HUES48 (cell line): ENCODE data around the gene ATP5F1B.

Experiments used
- H3K27ac ChIP-seq: one replicate; pipeline ENCODE4 v1.7.0; 2013; ENCODE audit warnings: low read depth, low read length, inconsistent platforms
- H3K27me3 ChIP-seq: 2 replicates; pipeline ENCODE4 v1.6.1; 2013; ENCODE audit warnings: mild to moderate bottlenecking, low read length; ENCODE audit not compliant: control insufficient read depth, insufficient read depth
- H3K36me3 ChIP-seq: 2 replicates; pipeline ENCODE4 v1.6.1; 2013; ENCODE audit warnings: low read length; ENCODE audit not compliant: control insufficient read depth, insufficient read depth
- H3K4me1 ChIP-seq: 2 replicates; pipeline ENCODE4 v1.6.1; 2013; ENCODE audit warnings: mild to moderate bottlenecking, low read length; ENCODE audit not compliant: control insufficient read depth, insufficient read depth
- H3K4me3 ChIP-seq: 2 replicates; pipeline ENCODE4 v1.5.1; 2013; ENCODE audit warnings: mild to moderate bottlenecking, low read depth, low read length
- H3K9ac ChIP-seq: 2 replicates; pipeline ENCODE4 v1.6.1; 2013; ENCODE audit warnings: mild to moderate bottlenecking, low read depth, low read length, moderate library complexity
- H3K9me3 ChIP-seq: 2 replicates; pipeline ENCODE4 v1.6.1; 2013; ENCODE audit warnings: low read length; ENCODE audit not compliant: control insufficient read depth, insufficient read depth

Gene ATP5F1B

GRCh38 chr12:56604355-56604754 is 41.4 kb downstream of the ATP5F1B start:
- peaks cover 93% of the 10 kb centered on the region for H3K36me3 ChIP-seq
- H3K4me3 ChIP-seq: no peak overlapping the region
- no peak overlapping the region for H3K27ac ChIP-seq
- no peaks in the 10 kb centered on the region for H3K27me3 ChIP-seq
- no peak overlapping the region for H3K9ac ChIP-seq
- no peaks in the 10 kb centered on the region for H3K4me1 ChIP-seq
- no peaks in the 10 kb centered on the region for H3K9me3 ChIP-seq

- Histone ChIP-seq H3K9me3 (no peaks in the 10 kb centered on the region), H3K4me1 (peaks cover under 1% of the 10 kb centered on the region; the same call in 1 of the 2 replicates), H3K36me3 (peaks cover 99% of the 10 kb centered on the region), H3K27me3 (no peaks in the 10 kb centered on the region), H3K27ac (no peak overlapping the region), H3K9ac (no peak overlapping the region), H3K4me3 (no peak overlapping the region)
Measured at GRCh38 chr12:56602239-56602638, 43.5 kb downstream of the ATP5F1B start.

GRCh38 chr12:56601503-56601902 is 44.3 kb downstream of the ATP5F1B start:
- peaks cover 99% of the 10 kb centered on the region for H3K36me3 ChIP-seq
- H3K4me3 ChIP-seq: no peak overlapping the region
- no peak overlapping the region for H3K9ac ChIP-seq

GRCh38 chr12:56600753-56601152 is 45.0 kb downstream of the ATP5F1B start:
- no peak overlapping the region for H3K27ac ChIP-seq
- peaks cover 9% of the 10 kb centered on the region; the same call in 1 of the 2 replicates for H3K4me1 ChIP-seq
- H3K36me3 ChIP-seq: peaks cover 97% of the 10 kb centered on the region
- no peaks in the 10 kb centered on the region for H3K9me3 ChIP-seq
- H3K9ac ChIP-seq: no peak overlapping the region
- no peak overlapping the region for H3K4me3 ChIP-seq
- H3K27me3 ChIP-seq: no peaks in the 10 kb centered on the region

More at GRCh38 chr12:56601503-56601902, 44.3 kb downstream of the ATP5F1B start:
- Histone ChIP-seq H3K4me1 (peaks cover 8% of the 10 kb centered on the region; the same call in 1 of the 2 replicates), H3K27me3 (no peaks in the 10 kb centered on the region), H3K27ac (no peak overlapping the region), H3K9me3 (no peaks in the 10 kb centered on the region)

- Histone ChIP-seq H3K27me3 (no peaks in the 10 kb centered on the region), H3K4me1 (peaks cover 9% of the 10 kb centered on the region; the same call in 1 of the 2 replicates), H3K9ac (no peak overlapping the region), H3K36me3 (peaks cover 90% of the 10 kb centered on the region), H3K4me3 (no peak overlapping the region), H3K27ac (no peak overlapping the region), H3K9me3 (no peaks in the 10 kb centered on the region)
Measured at GRCh38 chr12:56599797-56600196, 46.0 kb downstream of the ATP5F1B start.

GRCh38 chr12:56599041-56599440 is 46.7 kb downstream of the ATP5F1B start:
- H3K36me3 ChIP-seq: peaks cover 82% of the 10 kb centered on the region

GRCh38 chr12:56596815-56597214 is 49.0 kb downstream of the ATP5F1B start:
- Histone ChIP-seq H3K27ac (no peak overlapping the region), H3K27me3 (no peaks in the 10 kb centered on the region), H3K4me3 (no peak overlapping the region), H3K9ac (no peak overlapping the region), H3K9me3 (no peaks in the 10 kb centered on the region), H3K4me1 (peaks cover 17% of the 10 kb centered on the region), H3K36me3 (peaks cover 60% of the 10 kb centered on the region)

More at GRCh38 chr12:56599041-56599440, 46.7 kb downstream of the ATP5F1B start:
- peaks cover 15% of the 10 kb centered on the region for H3K4me1 ChIP-seq
- no peak overlapping the region for H3K27ac ChIP-seq
- H3K9ac ChIP-seq: no peak overlapping the region
- no peaks in the 10 kb centered on the region for H3K9me3 ChIP-seq
- H3K4me3 ChIP-seq: no peak overlapping the region
- no peaks in the 10 kb centered on the region for H3K27me3 ChIP-seq

- no peaks in the 10 kb centered on the region for H3K27me3 ChIP-seq
- no peak overlapping the region for H3K9ac ChIP-seq
- peaks cover 36% of the 10 kb centered on the region for H3K36me3 ChIP-seq
- no peaks in the 10 kb centered on the region for H3K9me3 ChIP-seq
- H3K27ac ChIP-seq: peak overlapping the region; percentile 60
- peaks cover 17% of the 10 kb centered on the region for H3K4me1 ChIP-seq
- no peak overlapping the region for H3K4me3 ChIP-seq
Measured at GRCh38 chr12:56593909-56594621, 51.7 kb downstream of the ATP5F1B start.

- H3K36me3 ChIP-seq: peaks cover 18% of the 10 kb centered on the region
- no peak overlapping the region for H3K4me3 ChIP-seq
- H3K9ac ChIP-seq: no peak overlapping the region
Measured at GRCh38 chr12:56591961-56592360, 53.8 kb downstream of the ATP5F1B start.

GRCh38 chr12:56591126-56591525 is 54.7 kb downstream of the ATP5F1B start:
- Histone ChIP-seq H3K9me3 (no peaks in the 10 kb centered on the region), H3K9ac (no peak overlapping the region), H3K27me3 (no peaks in the 10 kb centered on the region), H3K4me1 (peaks cover 25% of the 10 kb centered on the region), H3K36me3 (peaks cover 12% of the 10 kb centered on the region; the same call in 1 of the 2 replicates), H3K4me3 (no peak overlapping the region), H3K27ac (no peak overlapping the region)

More at GRCh38 chr12:56591961-56592360, 53.8 kb downstream of the ATP5F1B start:
- Histone ChIP-seq H3K27ac (no peak overlapping the region), H3K9me3 (no peaks in the 10 kb centered on the region), H3K27me3 (no peaks in the 10 kb centered on the region), H3K4me1 (peaks cover 31% of the 10 kb centered on the region)

GRCh38 chr12:56590237-56590830 is 55.5 kb downstream of the ATP5F1B start:
- Histone ChIP-seq H3K27me3 (no peaks in the 10 kb centered on the region), H3K36me3 (peaks cover 6% of the 10 kb centered on the region; the same call in 1 of the 2 replicates), H3K27ac (no peak overlapping the region), H3K4me3 (no peak overlapping the region), H3K9ac (no peak overlapping the region), H3K4me1 (peaks cover 25% of the 10 kb centered on the region), H3K9me3 (no peaks in the 10 kb centered on the region)
